HepG2 (cell line): Measurements from ENCODE around the gene HSPA1L. TPM values are rescaled to one million over a fixed set of nuclear protein-coding genes. Genes with fewer than 3 reads are reported as not detected.

Experiments used
- EEA1 ChIP-seq: sonication (generic); formaldehyde crosslinking; IDR thresholded peaks from 2 replicates; pipeline ENCODE4 v1.5.1; 2020; ENCODE audit warnings: mild to moderate bottlenecking, missing genetic modification reagents, borderline replicate concordance
- FOXP4 ChIP-seq: sonication (generic); formaldehyde crosslinking; IDR thresholded peaks from 2 replicates; pipeline ENCODE4 v1.4.0; 2020; ENCODE audit warnings: missing genetic modification reagents
- HBP1 ChIP-seq: IDR thresholded peaks from 2 replicates; pipeline ENCODE4 v1.6.1; 2016; ENCODE audit warnings: low read depth, control low read depth
- HNF4G ChIP-seq, 2 experiments: sonication (generic) in 1 of 2; formaldehyde crosslinking in 1 of 2; IDR thresholded peaks; 2 replicates each; pipeline versions ENCODE4 v1.4.0 to v1.6.1; 2011 to 2020; ENCODE audit warnings: borderline replicate concordance in 2 of 2, low read depth in 2 of 2, mild to moderate bottlenecking in 2 of 2, low read length in 1 of 2, missing genetic modification reagents in 1 of 2, moderate library complexity in 1 of 2
- KAT7 ChIP-seq: IDR thresholded peaks from 2 replicates; pipeline ENCODE4 v1.6.1; 2018; ENCODE audit warnings: borderline replicate concordance, missing compliant biosample characterization
- KDM4B ChIP-seq: sonication (generic); formaldehyde crosslinking; IDR thresholded peaks from 2 replicates; pipeline ENCODE4 v1.4.0; 2020; ENCODE audit warnings: missing genetic modification reagents
- MIER3 ChIP-seq: IDR thresholded peaks from 2 replicates; pipeline ENCODE4 v1.6.1; 2016; ENCODE audit warnings: missing compliant biosample characterization, borderline replicate concordance
- SRF ChIP-seq: IDR thresholded peaks from 2 replicates; pipeline ENCODE4 v1.6.1; 2011; ENCODE audit warnings: mild to moderate bottlenecking, low read depth, low read length, moderate library complexity
- SSRP1 ChIP-seq: IDR thresholded peaks from 2 replicates; pipeline ENCODE4 v1.6.1; 2016; ENCODE audit warnings: control low read depth
- STAT5B ChIP-seq: sonication (generic); formaldehyde crosslinking; IDR thresholded peaks from 2 replicates; pipeline ENCODE4 v1.4.0; 2020; ENCODE audit warnings: missing genetic modification reagents
- XRCC5 ChIP-seq: fragments of 200-400 bp; formaldehyde crosslinking; optimal IDR thresholded peaks from 2 replicates; pipeline ENCODE3; 2017; ENCODE audit warnings: mild to moderate bottlenecking, low read length
- ZGPAT ChIP-seq: IDR thresholded peaks from 2 replicates; pipeline ENCODE4 v1.6.1; 2016; ENCODE audit warnings: mild to moderate bottlenecking
- ZMYM3 ChIP-seq: sonication (generic); formaldehyde crosslinking; IDR thresholded peaks from 2 replicates; pipeline ENCODE4 v1.5.1; 2020; ENCODE audit warnings: mild to moderate bottlenecking, missing genetic modification reagents
- ZNF350 ChIP-seq: sonication (generic); formaldehyde crosslinking; IDR thresholded peaks from 2 replicates; pipeline ENCODE4 v1.4.0; 2020; ENCODE audit warnings: mild to moderate bottlenecking, low read depth, missing genetic modification reagents, borderline replicate concordance
- ZNF572 ChIP-seq: sonication (generic); formaldehyde crosslinking; IDR thresholded peaks from 2 replicates; pipeline ENCODE4 v1.5.1; 2020; ENCODE audit warnings: mild to moderate bottlenecking, missing genetic modification reagents
- ZNF766 ChIP-seq: sonication (generic); formaldehyde crosslinking; IDR thresholded peaks from 2 replicates; pipeline ENCODE4 v1.5.0; 2020; ENCODE audit warnings: missing genetic modification reagents, borderline replicate concordance
- polyA plus RNA-seq, 8 experiments: library from polyadenylated mRNA; depleted of rRNA in 3 of 8; stranded (reverse) in 7 of 8; unstranded in 1 of 8; fragments of >200 nt; fragmentation: Illumina TruSeq in 4 of 8; extraction: Trizol in 4 of 8; gene quantifications; 2 replicates each; pipeline versions ENCODE4 v1.2.1 to v1.2.3, GENCODE V29; 2011 to 2016; ENCODE audit warnings: low read depth in 4 of 8, missing spikeins in 1 of 8, mixed read lengths in 1 of 8; ENCODE audit not compliant: insufficient read depth in 1 of 8
- total RNA-seq, 5 experiments: library from RNA; depleted of rRNA; stranded (reverse); fragments of >200 nt; fragmentation: Illumina TruSeq; extraction: Trizol; gene quantifications; 2 replicates each; pipeline ENCODE4 v1.2.3, GENCODE V29; 2016; ENCODE audit warnings: low read depth in 1 of 5

Gene HSPA1L
- total and polyA plus RNA-seq, 2 of the 13 experiments (the other 11 are each of a cell fraction or from before 2014, with no cell fraction given): 0.55 to 1.0 TPM

- 0 out of 2 replicates have a peak, but pooled peaks have one; percentile 67 for TF ChIP-seq EEA1 (CRISPR knock-in tag)
- TF ChIP-seq MIER3: peak; percentile 75; the same call in 1 of the 2 replicates
- TF ChIP-seq SSRP1 (CRISPR knock-in tag): no peak
- no peak for TF ChIP-seq ZNF766 (CRISPR knock-in tag)
- TF ChIP-seq HNF4G (IDR thresholded peaks at IDR 0.05; ENCODE audit: borderline replicate concordance, low read depth, low read length): no peak
- 0 out of 2 replicates have a peak, but pooled peaks have one; percentile 38 for TF ChIP-seq HNF4G (CRISPR knock-in tag; IDR thresholded peaks at IDR 0.05; ENCODE audit: borderline replicate concordance, low read depth)
- peak; percentile 52; the same call in 1 of the 2 replicates for TF ChIP-seq ZNF350 (CRISPR knock-in tag)
- peak; percentile 83; the same call in 1 of the 2 replicates for TF ChIP-seq KDM4B (CRISPR knock-in tag)
- TF ChIP-seq ZNF572 (CRISPR knock-in tag): 0 out of 2 replicates have a peak, but pooled peaks have one; percentile 50
- peak; percentile 46; the same call in 1 of the 2 replicates for TF ChIP-seq ZMYM3 (CRISPR knock-in tag)
- peak; percentile 58; the same call in 1 of the 2 replicates for TF ChIP-seq ZGPAT (CRISPR knock-in tag)
- 0 out of 2 replicates have a peak, but pooled peaks have one; percentile 53 for TF ChIP-seq KAT7 (CRISPR knock-in tag)
- TF ChIP-seq STAT5B (CRISPR knock-in tag): no peak
- TF ChIP-seq FOXP4 (CRISPR knock-in tag): 0 out of 2 replicates have a peak, but pooled peaks have one; percentile 19
- 0 out of 2 replicates have a peak, but pooled peaks have one; percentile 7 for TF ChIP-seq SRF
- peak; percentile 79 for TF ChIP-seq XRCC5
- no peak for TF ChIP-seq HBP1
These were observed 45.3 kb downstream of the HSPA1L start (continued) for GRCh38 chr6:31769684-31770371.
